H54 (cell line): Measurements from ENCODE around the gene TSPAN14.
"Not testable (repeated sequence)": the region's sequence is repeated elsewhere in the genome, so short reads cannot be mapped to it uniquely, and the experiment has no call there.

ENCODE experiments used
- DNase-seq: peaks from one replicate; pipeline ENCODE4 v3.0.0; 2011; ENCODE audit warnings: low spot score, mixed read lengths; ENCODE audit not compliant: insufficient read length
- FAIRE-seq: peaks from 3 replicates; lab custom pipeline; 2011; peaks lifted over from hg19 to GRCh38; lab: Jason Lieb, UNC
- POLR2A ChIP-seq: IDR thresholded peaks from 2 replicates; pipeline ENCODE4 v1.6.1; 2011; ENCODE audit warnings: low read depth, mild to moderate bottlenecking, low read length

The TSPAN14 gene

GRCh38 chr10:80414142-80414895 is 39.8 kb upstream of the TSPAN14 start:
- DNase-seq (no peak), FAIRE-seq (no peak)
- TF ChIP-seq POLR2A = no peak

GRCh38 chr10:80415734-80416478 is 38.2 kb upstream of the TSPAN14 start:
- no peak for DNase-seq
- no peak for TF ChIP-seq POLR2A
- no peak for FAIRE-seq

- DNase-seq (no peak), FAIRE-seq (no peak)
- TF ChIP-seq POLR2A = no peak
Measured at GRCh38 chr10:80416479-80417098, 37.5 kb upstream of the TSPAN14 start.

- DNase-seq, FAIRE-seq: not testable (repeated sequence)
Measured at GRCh38 chr10:80417256-80417655, 36.9 kb upstream of the TSPAN14 start.

GRCh38 chr10:80421050-80421706 is 32.9 kb upstream of the TSPAN14 start:
- TF ChIP-seq POLR2A = no peak
- no peak for DNase-seq
- no peak for FAIRE-seq

- no peak for TF ChIP-seq POLR2A
- DNase-seq (no peak), FAIRE-seq (no peak)
Measured at GRCh38 chr10:80421707-80422536, 32.2 kb upstream of the TSPAN14 start.

GRCh38 chr10:80425901-80426300 is 28.2 kb upstream of the TSPAN14 start:
- no peak for TF ChIP-seq POLR2A
- DNase-seq (no peak), FAIRE-seq (no peak)

GRCh38 chr10:80427541-80427940 is 26.6 kb upstream of the TSPAN14 start:
- FAIRE-seq = no peak
- no peak for TF ChIP-seq POLR2A
- DNase-seq = no peak

GRCh38 chr10:80429521-80429973 is 24.6 kb upstream of the TSPAN14 start:
- DNase-seq (peak; percentile 97), FAIRE-seq (peak; percentile 90)

GRCh38 chr10:80433134-80433533 is 21.0 kb upstream of the TSPAN14 start:
- no peak for TF ChIP-seq POLR2A
- FAIRE-seq = no peak
- no peak for DNase-seq

More at GRCh38 chr10:80429521-80429973, 24.6 kb upstream of the TSPAN14 start:
- TF ChIP-seq POLR2A = no peak

GRCh38 chr10:80436446-80437098 is 17.5 kb upstream of the TSPAN14 start:
- FAIRE-seq (no peak), DNase-seq (no peak)
- no peak for TF ChIP-seq POLR2A

GRCh38 chr10:80437227-80437626 is 16.9 kb upstream of the TSPAN14 start:
- no peak for FAIRE-seq
- DNase-seq = no peak
- TF ChIP-seq POLR2A = no peak

GRCh38 chr10:80441831-80442230 is 12.3 kb upstream of the TSPAN14 start:
- TF ChIP-seq POLR2A = no peak
- DNase-seq = no peak
- FAIRE-seq = no peak
